Upper lobe of left lung (tissue), 6 donors: ENCODE data around the gene ELOA. TPM values are rescaled to one million over a fixed set of nuclear protein-coding genes. Genes with fewer than 3 reads are reported as not detected.
A peak's percentile ranks its signal among the peaks of the same experiment; 100 is the strongest.

Experiments
- ATAC-seq, 2 donors: fragments of 200-7000 bp; cut with Tn5 transposase; one replicate each; pipeline ENCODE4 v1.9.1; 2022; ENCODE audit warnings: mild to moderate bottlenecking in 2 of 2, moderate library complexity in 2 of 2; ENCODE audit not compliant: low FRiP score in 2 of 2
- DNase-seq, 2 donors: peaks; one replicate each; pipeline ENCODE4 v3.0.0-alpha.2; 2019 to 2020
- H3K27ac ChIP-seq, 4 donors: fragments of 200-600 bp; sonication (generic); one replicate each; pipeline ENCODE4 v1.5.1; 2016 to 2019
- H3K27me3 ChIP-seq, 4 donors: fragments of 200-600 bp; sonication (generic); one replicate each; pipeline ENCODE4 v1.5.1; 2017 to 2019
- H3K36me3 ChIP-seq, 4 donors: fragments of 200-600 bp; sonication (generic); one replicate each; pipeline ENCODE4 v1.5.1; 2016 to 2019
- H3K4me1 ChIP-seq, 4 donors: fragments of 200-600 bp; sonication (generic); one replicate each; pipeline ENCODE4 v1.5.1; 2018 to 2019
- H3K4me3 ChIP-seq, 4 donors: fragments of 200-600 bp; sonication (generic); one replicate each; pipeline ENCODE4 v1.5.1; 2017 to 2019; ENCODE audit warnings: mild to moderate bottlenecking in 2 of 4, moderate library complexity in 1 of 4
- H3K9me3 ChIP-seq, 4 donors: fragments of 200-600 bp; sonication (generic); one replicate each; pipeline ENCODE4 v1.5.1; 2018 to 2019
- CTCF ChIP-seq, 6 experiments: fragments of 450-650 bp in 4 of 6; fragments of 200-600 bp in 2 of 6; sonication (generic) in 2 of 6; IDR thresholded peaks; one replicate each; pipeline ENCODE4 v1.5.1; 2016 to 2019; ENCODE audit warnings: antibody characterized with exemption in 6 of 6
- EP300 ChIP-seq, 4 donors: sonication (generic); formaldehyde crosslinking; IDR thresholded peaks; one replicate each; pipeline ENCODE4 v1.5.1; 2017; ENCODE audit warnings: antibody characterized with exemption in 4 of 4, control low read depth in 2 of 4
- POLR2A ChIP-seq, 4 donors: fragments of 450-650 bp; IDR thresholded peaks; one replicate each; pipeline ENCODE4 v1.5.1; 2016 to 2017; ENCODE audit warnings: antibody characterized with exemption in 4 of 4, mild to moderate bottlenecking in 2 of 4
- POLR2AphosphoS5 ChIP-seq, 2 donors: sonication (generic); formaldehyde crosslinking; IDR thresholded peaks; one replicate each; pipeline ENCODE4 v1.5.1; 2017; ENCODE audit warnings: antibody characterized with exemption in 2 of 2
- WGBS, 2 donors: methylation state at CpG; one replicate each; pipeline ENCODE4 v1.1.5; 2017 to 2018; 5-methylcytosine and 5-hydroxymethylcytosine counted together
- total RNA-seq, 6 donors: library from RNA; depleted of rRNA in 4 of 6; stranded (reverse); fragments of >200 nt in 4 of 6; gene quantifications; one replicate each; pipeline versions ENCODE4 v1.1.0 to v1.2.1, GENCODE V29; 2016 to 2021
- donor health status: DM: no; HTN: no; CAD: no; lungs with moderate emphysema.
- donor health status: DM: no; HTN: yes; CAD: no; lungs with severe emphysema.

ELOA gene
- total RNA-seq, 6 donors from 2014 or later: 43.2 to 71.2 (median 59.0) TPM

GRCh38 chr1:23696335-23696989, 46.8 kb upstream of the ELOA start:
- TF ChIP-seq EP300 (IDR thresholded peaks at IDR 0.05): no peak
- no peak for TF ChIP-seq POLR2AphosphoS5 (IDR thresholded peaks at IDR 0.05)
- no peak for TF ChIP-seq POLR2A (IDR thresholded peaks at IDR 0.05)
- no peak for TF ChIP-seq CTCF (IDR thresholded peaks at IDR 0.05)
- Histone ChIP-seq H3K4me1 (peaks cover 33 to 59% (median 42%) of the 10 kb centered on the region in 4 donors), H3K27ac (peak overlapping the region in 1 of 4 donors; percentile 3), H3K4me3 (no peak overlapping the region), H3K36me3 (peaks cover 33 to 90% (median 66%) of the 10 kb centered on the region in 4 donors), H3K27me3 (no peaks in the 10 kb centered on the region), H3K9me3 (no peaks in the 10 kb centered on the region)
- DNase-seq (no peak), ATAC-seq (no peak)
- WGBS, 2 donors: 40 to 60% methylated on average over 6 of the region's 6 CpGs

GRCh38 chr1:23698466-23698865, 44.8 kb upstream of the ELOA start:
- Histone ChIP-seq H3K4me3 (no peak overlapping the region), H3K9me3 (no peaks in the 10 kb centered on the region), H3K27me3 (no peaks in the 10 kb centered on the region), H3K4me1 (peaks cover 26 to 60% (median 39%) of the 10 kb centered on the region in 4 donors), H3K36me3 (peaks cover 33 to 97% (median 63%) of the 10 kb centered on the region in 4 donors), H3K27ac (no peak overlapping the region)
- ATAC-seq: no peak
- no peak for TF ChIP-seq EP300 (IDR thresholded peaks at IDR 0.05)
- no peak for TF ChIP-seq POLR2A (IDR thresholded peaks at IDR 0.05)
- TF ChIP-seq POLR2AphosphoS5 (IDR thresholded peaks at IDR 0.05): no peak
- TF ChIP-seq CTCF (IDR thresholded peaks at IDR 0.05): no peak
- 75 to 82% methylated on average over 5 of the region's 5 CpGs for WGBS, 2 donors
- DNase-seq: no peak

GRCh38 chr1:23699280-23700179, 43.7 kb upstream of the ELOA start:
- WGBS, 2 donors: 77 to 78% methylated on average over 7 of the region's 7 CpGs
- H3K27ac ChIP-seq: no peak overlapping the region
- H3K4me3 ChIP-seq: no peak overlapping the region
- peaks cover 16 to 50% (median 28%) of the 10 kb centered on the region in 4 donors for H3K4me1 ChIP-seq
- TF ChIP-seq POLR2A (IDR thresholded peaks at IDR 0.05): no peak
- no peak for TF ChIP-seq POLR2AphosphoS5 (IDR thresholded peaks at IDR 0.05)
- no peak for TF ChIP-seq EP300 (IDR thresholded peaks at IDR 0.05)
- no peak for TF ChIP-seq CTCF (IDR thresholded peaks at IDR 0.05)
- ATAC-seq: no peak
- H3K9me3 ChIP-seq: no peaks in the 10 kb centered on the region
- H3K27me3 ChIP-seq: no peaks in the 10 kb centered on the region
- H3K36me3 ChIP-seq: peaks cover 26 to 94% (median 53%) of the 10 kb centered on the region in 4 donors
- no peak for DNase-seq

- Histone ChIP-seq H3K27me3 (no peaks in the 10 kb centered on the region), H3K9me3 (no peaks in the 10 kb centered on the region), H3K4me1 (peaks cover 9 to 44% (median 15%) of the 10 kb centered on the region in 4 donors), H3K4me3 (no peak overlapping the region), H3K36me3 (peaks cover 16 to 82% (median 36%) of the 10 kb centered on the region in 4 donors), H3K27ac (peak overlapping the region in 2 of 4 donors; percentile 21 to 58)
- TF ChIP-seq CTCF (IDR thresholded peaks at IDR 0.05): no peak
- TF ChIP-seq EP300 (IDR thresholded peaks at IDR 0.05): no peak
- TF ChIP-seq POLR2A (IDR thresholded peaks at IDR 0.05): no peak
- TF ChIP-seq POLR2AphosphoS5 (IDR thresholded peaks at IDR 0.05): no peak
- no peak for ATAC-seq
- 91 to 100% methylated on average over 2 of the region's 2 CpGs for WGBS, 2 donors
- no peak for DNase-seq
These were observed 42.0 kb upstream of the ELOA start for GRCh38 chr1:23701310-23701709.
